Ovary (tissue), 9 donors: ENCODE measurements around the gene AASDHPPT. TPM values are rescaled to one million over a fixed set of nuclear protein-coding genes. Genes with fewer than 3 reads are reported as not detected.

Experiments
- DNase-seq, 5 donors: peaks; one replicate each; pipeline ENCODE4 v3.0.0-alpha.2; 2019 to 2020
- H3K27ac ChIP-seq, 2 donors: fragments of 200-600 bp; one replicate each; pipeline versions ENCODE4 v1.5.1 to v1.8.0; 2019 to 2022
- H3K27me3 ChIP-seq: fragments of 200-600 bp; one replicate; pipeline ENCODE4 v1.8.0; 2022
- H3K36me3 ChIP-seq: fragments of 200-600 bp; sonication (generic); one replicate; pipeline ENCODE4 v1.5.1; 2019
- H3K4me1 ChIP-seq: one replicate; pipeline ENCODE4 v1.8.1; 2013; ENCODE audit warnings: mild to moderate bottlenecking, moderate library complexity; ENCODE audit not compliant: insufficient read depth
- H3K4me3 ChIP-seq: fragments of 200-600 bp; sonication (generic); one replicate; pipeline ENCODE4 v1.5.1; 2017
- H3K9me3 ChIP-seq, 2 donors: fragments of 200-600 bp in 1 of 2; sonication (generic) in 1 of 2; one replicate each; pipeline versions ENCODE4 v1.5.1 to v1.8.1; 2013 to 2019; ENCODE audit warnings: mild to moderate bottlenecking in 1 of 2, moderate library complexity in 1 of 2
- CTCF ChIP-seq, 3 donors: fragments of 450-650 bp in 2 of 3; fragments of 200-600 bp in 1 of 3; IDR thresholded peaks; one replicate each; pipeline versions ENCODE4 v1.5.1 to v1.8.0; 2016 to 2022; ENCODE audit warnings: antibody characterized with exemption in 3 of 3, mild to moderate bottlenecking in 1 of 3
- EP300 ChIP-seq: sonication (generic); formaldehyde crosslinking; IDR thresholded peaks from one replicate; pipeline ENCODE4 v1.6.1; 2017; ENCODE audit warnings: antibody characterized with exemption
- POLR2A ChIP-seq: fragments of 450-650 bp; IDR thresholded peaks from one replicate; pipeline ENCODE4 v1.6.1; 2017; ENCODE audit warnings: antibody characterized with exemption, mild to moderate bottlenecking, moderate library complexity
- WGBS, 3 donors: extraction: QIAGEN DNeasy Blood & Tissue Kit in 1 of 3; methylation state at CpG; one replicate each; pipeline versions ENCODE4 v1.1.5 to v1.1.7; 2013 to 2017; 5-methylcytosine and 5-hydroxymethylcytosine counted together
- intact Hi-C, 4 donors: fragments of 100-400 bp; cut with DNase I; formaldehyde crosslinking; loops; one replicate each; pipeline versions ENCODE4 v1.11.0 to v1.15.1; 2022 to 2023
- polyA plus RNA-seq, 2 donors: library from polyadenylated mRNA; stranded (reverse); fragments of 200-250 nt in 1 of 2; fragments of 350-450 nt in 1 of 2; fragmentation: Illumina TruSeq in 1 of 2; extraction: RNeasy Lipid Tissue Mini Kit (QIAGEN cat#74804) in 1 of 2; gene quantifications; one replicate each; pipeline ENCODE4 v1.2.3, GENCODE V29; 2013 to 2014
- total RNA-seq, 7 donors: library from RNA; depleted of rRNA in 2 of 7; stranded (reverse); fragments of >200 nt in 2 of 7; fragmentation: NEBNext Ultra II Directional in 3 of 7; extraction: Animal tissue kit (Norgen Biotek cat#: 25700) in 3 of 7; gene quantifications; one replicate each; pipeline versions ENCODE4 v1.1.0 to v1.2.4, GENCODE V29; 2016 to 2023
- donor health status: DM: no; HTN: no; CAD: no; lungs with moderate emphysema.
- donor health status: DM: no; HTN: no; CAD: no.
- donor health status: Bipolar disorder and iron deficiency.
- donor health status: DM: yes; HTN: yes; CAD: no.
- donor health status: DM: no; HTN: no; CAD: no.
- donor health status: DM: yes; HTN: yes; CAD: no.

The AASDHPPT gene
- total and polyA plus RNA-seq, 9 donors: 17.3 to 43.1 (median 25.7) TPM

GRCh38 chr11:106121570-106122320, 44.3 kb downstream of the AASDHPPT start:
- DNase-seq: no peak
- Histone ChIP-seq H3K27ac (no peak overlapping the region), H3K36me3 (no peaks in the 10 kb centered on the region), H3K9me3 (no peaks in the 10 kb centered on the region), H3K4me1 (no peaks in the 10 kb centered on the region), H3K4me3 (no peak overlapping the region), H3K27me3 (no peaks in the 10 kb centered on the region)
- 40 to 50% (median 43%) methylated on average over 6 of the region's 6 CpGs for WGBS, 3 donors
- TF ChIP-seq CTCF (IDR thresholded peaks at IDR 0.05): no peak
- no peak for TF ChIP-seq EP300
- no peak for TF ChIP-seq POLR2A
- intact Hi-C loops: no loop called here

DNA sequence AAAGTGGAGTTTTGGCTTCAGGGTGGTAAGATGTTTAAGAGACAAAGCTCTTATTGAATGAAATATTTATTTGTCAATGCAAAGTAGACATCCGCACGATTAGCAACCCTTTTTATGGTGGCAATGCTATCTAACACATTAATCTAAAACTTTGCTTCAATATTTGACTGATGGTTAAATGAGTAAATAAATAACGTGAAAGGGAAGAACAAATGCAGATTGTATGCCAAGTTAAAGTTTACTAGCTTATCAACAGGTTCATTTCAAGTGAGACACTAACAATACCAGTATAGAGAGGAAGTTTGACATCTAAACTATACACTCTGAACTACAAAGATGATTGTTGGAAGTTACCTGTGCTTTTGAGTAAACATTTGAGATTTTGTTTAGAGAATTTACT, 50.1 kb downstream of the AASDHPPT start:
- DNase-seq: no peak
- no peak overlapping the region for H3K27ac ChIP-seq
- no peaks in the 10 kb centered on the region for H3K36me3 ChIP-seq
- no peaks in the 10 kb centered on the region for H3K9me3 ChIP-seq
- intact Hi-C loops: no loop called here
- H3K27me3 ChIP-seq: no peaks in the 10 kb centered on the region
- H3K4me1 ChIP-seq: no peaks in the 10 kb centered on the region
- no peak overlapping the region for H3K4me3 ChIP-seq
- TF ChIP-seq CTCF (IDR thresholded peaks at IDR 0.05): no peak
- no peak for TF ChIP-seq EP300
- TF ChIP-seq POLR2A: no peak
- WGBS, 3 donors: 69 to 73% (median 71%) methylated on average over 3 of the region's 3 CpGs

DNA sequence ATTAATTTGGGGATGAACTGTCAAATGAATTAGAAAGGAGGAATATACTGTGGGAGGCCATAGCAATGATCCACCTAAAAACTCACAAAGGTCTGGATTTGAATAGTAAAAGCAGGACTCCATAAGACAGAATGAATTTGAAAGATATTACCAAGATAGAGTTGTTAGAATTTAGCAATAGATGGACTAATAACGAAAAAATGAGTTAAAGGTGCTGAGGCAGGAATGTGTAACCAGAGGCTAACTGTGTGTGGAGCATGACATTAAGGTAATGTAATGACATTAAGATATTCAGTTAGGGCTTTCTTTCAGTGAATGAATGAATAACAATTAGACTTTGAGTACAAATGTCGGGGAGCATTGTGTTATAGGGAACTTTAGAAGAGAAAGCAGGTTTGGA, 51.3 kb downstream of the AASDHPPT start:
- intact Hi-C loops: no loop called here
- WGBS, 3 donors: 87 to 88% (median 88%) methylated on average over 2 of the region's 2 CpGs
- Histone ChIP-seq H3K36me3 (no peaks in the 10 kb centered on the region), H3K9me3 (no peaks in the 10 kb centered on the region), H3K27ac (no peak overlapping the region), H3K4me1 (no peaks in the 10 kb centered on the region), H3K27me3 (no peaks in the 10 kb centered on the region), H3K4me3 (no peak overlapping the region)
- TF ChIP-seq EP300 (no peak), CTCF (IDR thresholded peaks at IDR 0.05) (no peak), POLR2A (no peak)
- no peak for DNase-seq

- Histone ChIP-seq H3K9me3 (no peaks in the 10 kb centered on the region), H3K4me3 (no peak overlapping the region), H3K4me1 (no peaks in the 10 kb centered on the region), H3K27ac (no peak overlapping the region), H3K36me3 (no peaks in the 10 kb centered on the region), H3K27me3 (no peaks in the 10 kb centered on the region)
- no peak for TF ChIP-seq EP300
- no peak for TF ChIP-seq CTCF (IDR thresholded peaks at IDR 0.05)
- no peak for TF ChIP-seq POLR2A
- no peak for DNase-seq
- 89 to 94% (median 93%) methylated on average over 2 of the region's 2 CpGs for WGBS, 3 donors
- intact Hi-C loops: no loop called here
Measured at GRCh38 chr11:106131998-106132397, 54.5 kb downstream of the AASDHPPT start.
